HCT116 (cell line): ENCODE data around the gene TMEM184B. TPM values are rescaled to one million over a fixed set of nuclear protein-coding genes. Genes with fewer than 3 reads are reported as not detected.

ENCODE experiments used
- ATAC-seq: fragments of 200-7000 bp; cut with Tn5 transposase; 2 replicates; pipeline ENCODE4 v1.9.1; 2020; ENCODE audit warnings: mild to moderate bottlenecking, moderate library complexity
- BruUV-seq: library from RNA; stranded (reverse); fragments of 400-500 nt; replicated peaks from 2 replicates; lab custom pipeline; 2021; lab: Mats Ljungman, UMichigan
- CTCF ChIA-PET: fragments of 300-600 bp; sonication (Branson Sonifier 250); formaldehyde crosslinking; loops from one replicate; lab custom pipeline; 2021; ENCODE audit warnings: antibody characterized with exemption; lab: Charles Lee
- POLR2A ChIA-PET: fragments of 300-600, 350-600 bp; sonication (Branson Sonifier 250); formaldehyde crosslinking; loops from one replicate; lab custom pipeline; 2021; ENCODE audit warnings: antibody characterized with exemption; lab: Charles Lee
- RAD21 ChIA-PET, 2 experiments: fragments of 300-600 bp; sonication (Branson Sonifier 250); formaldehyde crosslinking; loops; one replicate each; lab custom pipeline; 2023; ENCODE audit warnings: low total read pairs in 2 of 2; ENCODE audit not compliant: uncharacterized antibody in 2 of 2, unreplicated experiment in 2 of 2, low non-redundant PET in 1 of 2; lab: Charles Lee
- DNase-seq: peaks from one replicate; pipeline ENCODE4 v3.0.0-alpha.2; 2010; ENCODE audit warnings: low read depth, low spot score
- H2AFZ ChIP-seq: fragments of 200-600 bp; shearing (Covaris generic), sonication (generic); 2 replicates; pipeline ENCODE4 v1.6.1; 2017; ENCODE audit warnings: low read depth, mixed run types, mixed read lengths, antibody characterized with exemption, low read length; ENCODE audit not compliant: poor library complexity, severe bottlenecking
- H3K27ac ChIP-seq: 2 replicates; pipeline ENCODE4 v1.5.1; 2012; ENCODE audit warnings: low read depth, low read length
- H3K27me3 ChIP-seq: fragments of 200-600 bp; sonication (generic); 2 replicates; pipeline ENCODE4 v1.6.1; 2016; ENCODE audit warnings: mixed run types, low read length, mixed read lengths; ENCODE audit not compliant: insufficient read depth
- H3K36me3 ChIP-seq, 2 experiments: fragments of 200-500 bp in 1 of 2; fragments of 200-600 bp in 1 of 2; sonication (Bioruptor generic) in 1 of 2; sonication (generic) in 1 of 2; 2 replicates each; pipeline versions ENCODE4 v1.5.1 to v1.6.1; 2014 to 2016; ENCODE audit warnings: low read length in 2 of 2, inconsistent platforms in 1 of 2, mixed read lengths in 1 of 2, mixed run types in 1 of 2; ENCODE audit not compliant: insufficient read depth in 2 of 2, control insufficient read depth in 1 of 2
- H3K4me1 ChIP-seq, 2 experiments: fragments of 200-600 bp in 1 of 2; sonication (generic) in 1 of 2; 2 replicates each; pipeline versions ENCODE4 v1.5.1 to v1.6.1; 2012 to 2017; ENCODE audit warnings: low read length in 2 of 2, inconsistent platforms in 1 of 2, mild to moderate bottlenecking in 1 of 2, mixed read lengths in 1 of 2, mixed run types in 1 of 2, moderate library complexity in 1 of 2; ENCODE audit not compliant: insufficient read depth in 2 of 2, control insufficient read depth in 1 of 2
- H3K4me2 ChIP-seq: fragments of 200-600 bp; sonication (generic); 2 replicates; pipeline ENCODE4 v1.6.1; 2017; ENCODE audit warnings: mixed run types, low read length, mixed read lengths
- H3K4me3 ChIP-seq, 2 experiments: fragments of 200-600 bp in 1 of 2; sonication (generic) in 1 of 2; replicated peaks in 1 of 2; 2 replicates each; pipeline ENCODE4 v1.5.1; 2011 to 2016; ENCODE audit warnings: low read length in 2 of 2, control low read depth in 1 of 2, low read depth in 1 of 2, mild to moderate bottlenecking in 1 of 2, mixed read lengths in 1 of 2, mixed run types in 1 of 2
- H3K79me2 ChIP-seq: fragments of 200-600 bp; sonication (generic); 2 replicates; pipeline ENCODE4 v1.6.1; 2017; ENCODE audit warnings: mild to moderate bottlenecking, mixed run types, low read length, moderate library complexity, mixed read lengths; ENCODE audit not compliant: insufficient read depth
- H3K9ac ChIP-seq: fragments of 200-600 bp; sonication (generic); 2 replicates; pipeline ENCODE4 v1.6.1; 2016; ENCODE audit warnings: low read length, mixed read lengths
- H3K9me2 ChIP-seq: fragments of 200-600 bp; sonication (generic), shearing (Covaris generic); 2 replicates; pipeline ENCODE4 v1.6.1; 2017; ENCODE audit warnings: mixed run types, mild to moderate bottlenecking, moderate library complexity; ENCODE audit not compliant: insufficient read depth
- H3K9me3 ChIP-seq, 2 experiments: fragments of 200-500 bp in 1 of 2; fragments of 200-600 bp in 1 of 2; sonication (Bioruptor generic) in 1 of 2; sonication (generic) in 1 of 2; 2 replicates each; pipeline ENCODE4 v1.6.1; 2014 to 2017; ENCODE audit warnings: low read length in 2 of 2, mixed read lengths in 2 of 2, inconsistent platforms in 1 of 2, low read depth in 1 of 2, mild to moderate bottlenecking in 1 of 2, mixed run types in 1 of 2, moderate library complexity in 1 of 2; ENCODE audit not compliant: control insufficient read depth in 1 of 2, insufficient read depth in 1 of 2
- H4K20me1 ChIP-seq: fragments of 200-600 bp; sonication (generic), shearing (Covaris generic); 2 replicates; pipeline ENCODE4 v1.6.1; 2017; ENCODE audit warnings: mixed run types, mild to moderate bottlenecking, moderate library complexity; ENCODE audit not compliant: insufficient read depth
- CTCF ChIP-seq, 3 experiments: fragments of 200-600 bp in 1 of 3; sonication (generic) in 1 of 3; IDR thresholded peaks in 2 of 3; conservative IDR thresholded peaks in 1 of 3; 2 replicates each; pipeline ENCODE4 v1.5.1; 2012 to 2017; ENCODE audit warnings: low read depth in 2 of 3, low read length in 2 of 3, antibody characterized with exemption in 1 of 3, borderline replicate concordance in 1 of 3, control low read depth in 1 of 3, mild to moderate bottlenecking in 1 of 3, mixed read lengths in 1 of 3, mixed run types in 1 of 3, moderate library complexity in 1 of 3; ENCODE audit not compliant: insufficient read depth in 1 of 3
- EGR1 ChIP-seq: IDR thresholded peaks from 2 replicates; pipeline ENCODE4 v1.6.1; 2012; ENCODE audit warnings: low read depth
- ELF1 ChIP-seq: IDR thresholded peaks from 2 replicates; pipeline ENCODE4 v1.6.1; 2012; ENCODE audit warnings: low read depth, borderline replicate concordance
- EZH2 ChIP-seq: fragments of 200-600 bp; sonication (generic); IDR thresholded peaks from 2 replicates; pipeline ENCODE4 v1.6.1; 2017; ENCODE audit warnings: antibody characterized with exemption, mixed run types
- EZH2phosphoT487 ChIP-seq: fragments of 200-600 bp; IDR thresholded peaks from 2 replicates; pipeline ENCODE4 v1.6.1; 2018; ENCODE audit warnings: antibody characterized with exemption, borderline replicate concordance
- FOSL1 ChIP-seq: IDR thresholded peaks from 2 replicates; pipeline ENCODE4 v1.6.1; 2012; ENCODE audit warnings: low read depth
- MAX ChIP-seq: IDR thresholded peaks from 2 replicates; pipeline ENCODE4 v1.6.1; 2012
- POLR2A ChIP-seq: IDR thresholded peaks from 2 replicates; pipeline ENCODE4 v1.7.0; 2011; ENCODE audit warnings: borderline replicate concordance; ENCODE audit not compliant: insufficient read depth, insufficient read length; ENCODE audit errors: extremely low read depth
- POLR2AphosphoS5 ChIP-seq: IDR thresholded peaks from 2 replicates; pipeline ENCODE4 v1.6.1; 2011; ENCODE audit warnings: mild to moderate bottlenecking, low read depth, low read length, moderate library complexity
- RAD21 ChIP-seq: IDR thresholded peaks from 2 replicates; pipeline ENCODE4 v1.6.1; 2012; ENCODE audit warnings: low read depth, mild to moderate bottlenecking
- SIN3A ChIP-seq: IDR thresholded peaks from 2 replicates; pipeline ENCODE4 v1.6.1; 2012; ENCODE audit warnings: low read depth
- TCF7L2 ChIP-seq: IDR thresholded peaks from 2 replicates; pipeline ENCODE4 v1.7.0; 2011; ENCODE audit warnings: borderline replicate concordance, inconsistent platforms; ENCODE audit not compliant: insufficient read depth, insufficient read length; ENCODE audit errors: extremely low read depth
- YY1 ChIP-seq: IDR thresholded peaks from 2 replicates; pipeline ENCODE4 v1.6.1; 2011; ENCODE audit warnings: low read length, low read depth, moderate library complexity, mild to moderate bottlenecking; ENCODE audit not compliant: insufficient replicate concordance; ENCODE audit errors: extremely low read depth
- ZBTB33 ChIP-seq: IDR thresholded peaks from 2 replicates; pipeline ENCODE4 v1.6.1; 2011; ENCODE audit warnings: mild to moderate bottlenecking, low read length, moderate library complexity; ENCODE audit not compliant: insufficient replicate concordance; ENCODE audit errors: extremely low read depth
- ZFX ChIP-seq: fragments of 450-650 bp; IDR thresholded peaks from 2 replicates; pipeline ENCODE4 v1.6.1; 2017
- ZNF274 ChIP-seq: fragments of 200-500 bp; sonication (Bioruptor generic); IDR thresholded peaks from 2 replicates; pipeline ENCODE4 v1.6.1; 2014; ENCODE audit warnings: mild to moderate bottlenecking, low read depth, low read length, inconsistent platforms
- intact Hi-C: fragments of 100-400 bp; cut with micrococcal nuclease; formaldehyde crosslinking; loops from 2 replicates; pipeline ENCODE4 v1.10.0; 2022
- total RNA-seq: library from RNA; stranded (reverse); gene quantifications from one replicate; pipeline ENCODE4 v1.2.1, GENCODE V29; 2021; ENCODE audit not compliant: unreplicated experiment

Gene TMEM184B
- total RNA-seq, 1 experiment from 2014 or later, result 66.0 TPM

- Histone ChIP-seq H3K27me3 (no peaks in the 10 kb centered on the region), H3K4me3 (peak overlapping the region; percentile 64 to 85), H3K9me3 (no peaks in the 10 kb centered on the region), H2AFZ (no peak overlapping the region), H3K4me2 (peak overlapping the region; percentile 77), H3K4me1 (peaks cover 12 to 31% of the 10 kb centered on the region in 2 experiments), H3K27ac (peak overlapping the region; percentile 99), H3K9me2 (no peaks in the 10 kb centered on the region), H4K20me1 (peaks cover 4% of the 10 kb centered on the region; the same call in 1 of the 2 replicates), H3K79me2 (peaks cover 54% of the 10 kb centered on the region), H3K36me3 (0 out of 4 replicates have a peak, but pooled peaks cover 0 to 3% of the 10 kb centered on the region in 2 experiments), H3K9ac (peak overlapping the region; percentile 94)
- ATAC-seq (peak; percentile 52), DNase-seq (no peak)
- no peak for TF ChIP-seq TCF7L2
- no peak for TF ChIP-seq MAX
- TF ChIP-seq ZFX, result no peak
- TF ChIP-seq ELF1, result no peak
- TF ChIP-seq EGR1, result no peak
- no peak for TF ChIP-seq EZH2
- TF ChIP-seq EZH2phosphoT487, result no peak
- TF ChIP-seq CTCF (IDR thresholded peaks at IDR 0.05 in 2 of 3, conservative IDR thresholded peaks at IDR 0.05 in 1 of 3; ENCODE audit: borderline replicate concordance in 1 of 3, insufficient read depth in 1 of 3, low read depth in 2 of 3, low read length in 2 of 3), result no peak
- TF ChIP-seq YY1, result no peak
- TF ChIP-seq POLR2A, result no peak
- TF ChIP-seq ZBTB33, result no peak
- no peak for TF ChIP-seq POLR2AphosphoS5
- TF ChIP-seq RAD21, result no peak
- no peak for TF ChIP-seq ZNF274
- no peak for TF ChIP-seq FOSL1
- TF ChIP-seq SIN3A, result no peak
- POLR2A ChIA-PET, result interaction anchor here (1.1 to 1.8 kb wide), 3 partner anchors 15 to 21 kb away, joined by 3 to 6 read pairs (median 3); no protein-coding TSS in a partner anchor
- BruUV-seq, result no TSS peak
- intact Hi-C loops, result no loop called here
- RAD21 ChIA-PET, result interaction anchor here in 1 of 2 experiments (0.7 kb wide), 1 partner anchor 61 kb away, joined by 5 read pairs; no protein-coding TSS in a partner anchor
- CTCF ChIA-PET, result interaction anchor here (0.6 kb wide), 1 partner anchor 80 kb away, joined by 3 read pairs; no protein-coding TSS in a partner anchor
Observed at GRCh38 chr22:38203090-38203810, 69.6 kb downstream of the TMEM184B start.
